Endothelial cell (in vitro differentiated cells): ENCODE measurements around the gene DNAJB4. TPM values are rescaled to one million over a fixed set of nuclear protein-coding genes. Genes with fewer than 3 reads are reported as not detected.
A peak's percentile ranks its signal among the peaks of the same experiment; 100 is the strongest.
"Not testable (repeated sequence)": the region's sequence is repeated elsewhere in the genome, so short reads cannot be mapped to it uniquely, and the experiment has no call there.

Source experiments
- DNase-seq: peaks from one replicate; pipeline ENCODE4 v3.0.0; 2021; ENCODE audit warnings: low spot score
- H3K27ac Mint-ChIP-seq: one replicate; pipeline ENCODE4 v1.8.0; 2021; ENCODE audit warnings: mixed read lengths, inconsistent platforms; ENCODE audit not compliant: unreplicated experiment
- H3K27me3 Mint-ChIP-seq: one replicate; pipeline ENCODE4 v1.8.0; 2021; ENCODE audit warnings: mild to moderate bottlenecking, moderate library complexity, mixed read lengths, inconsistent platforms; ENCODE audit not compliant: unreplicated experiment
- H3K36me3 Mint-ChIP-seq: one replicate; pipeline ENCODE4 v1.8.0; 2021; ENCODE audit warnings: mild to moderate bottlenecking, low read depth, mixed read lengths, inconsistent platforms; ENCODE audit not compliant: unreplicated experiment
- H3K4me1 Mint-ChIP-seq: one replicate; pipeline ENCODE4 v1.8.0; 2021; ENCODE audit warnings: mild to moderate bottlenecking, mixed read lengths, inconsistent platforms; ENCODE audit not compliant: unreplicated experiment
- H3K4me3 Mint-ChIP-seq: one replicate; pipeline ENCODE4 v1.8.0; 2021; ENCODE audit warnings: mild to moderate bottlenecking, mixed read lengths, inconsistent platforms; ENCODE audit not compliant: unreplicated experiment
- H3K9me3 Mint-ChIP-seq: one replicate; pipeline ENCODE4 v1.8.0; 2021; ENCODE audit warnings: mixed read lengths, inconsistent platforms; ENCODE audit not compliant: unreplicated experiment
- total RNA-seq: library from RNA; stranded (reverse); fragmentation: NEBNext Ultra II Directional; extraction: Animal tissue kit (Norgen Biotek cat#: 25700); gene quantifications from one replicate; pipeline ENCODE4 v1.2.1, GENCODE V29; 2021; ENCODE audit not compliant: unreplicated experiment
- TF ChIP-seq, protein P1 (sequence below): fragments of 200-600 bp; sonication (generic); IDR thresholded peaks from one replicate; pipeline ENCODE4 v1.5.0; 2021; ENCODE audit warnings: antibody characterized with exemption; ENCODE audit not compliant: unreplicated experiment

Gene DNAJB4
- total RNA-seq, 1 donor from 2014 or later, result 22.1 TPM

DNA sequence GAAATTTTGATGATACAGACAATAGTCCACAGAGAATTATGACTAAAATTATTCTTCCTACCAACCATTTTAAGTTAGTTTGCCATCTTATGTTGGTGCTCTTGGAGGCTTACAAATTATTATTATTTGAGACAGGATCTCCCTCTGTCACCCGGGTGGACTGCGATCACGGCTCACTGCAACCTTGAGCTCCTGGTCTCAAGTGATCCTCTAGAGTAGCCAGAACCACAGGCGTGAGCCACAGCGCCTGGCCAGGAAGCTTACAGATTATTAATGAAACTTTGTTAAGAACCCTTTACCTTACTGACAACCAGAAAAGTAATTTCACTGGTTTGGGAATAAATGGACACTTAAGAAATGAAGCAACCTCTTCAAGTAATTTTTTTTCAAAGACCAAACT lies 8.0 kb upstream of the DNAJB4 start:
- H3K4me3 Mint-ChIP-seq, result no peak overlapping the region
- no peak for DNase-seq
- H3K4me1 Mint-ChIP-seq, result no peaks in the 10 kb centered on the region
- H3K27ac Mint-ChIP-seq, result no peak overlapping the region
- H3K27me3 Mint-ChIP-seq, result no peaks in the 10 kb centered on the region
- no peaks in the 10 kb centered on the region for H3K36me3 Mint-ChIP-seq
- H3K9me3 Mint-ChIP-seq, result no peaks in the 10 kb centered on the region
- TF ChIP-seq, protein P1, sequence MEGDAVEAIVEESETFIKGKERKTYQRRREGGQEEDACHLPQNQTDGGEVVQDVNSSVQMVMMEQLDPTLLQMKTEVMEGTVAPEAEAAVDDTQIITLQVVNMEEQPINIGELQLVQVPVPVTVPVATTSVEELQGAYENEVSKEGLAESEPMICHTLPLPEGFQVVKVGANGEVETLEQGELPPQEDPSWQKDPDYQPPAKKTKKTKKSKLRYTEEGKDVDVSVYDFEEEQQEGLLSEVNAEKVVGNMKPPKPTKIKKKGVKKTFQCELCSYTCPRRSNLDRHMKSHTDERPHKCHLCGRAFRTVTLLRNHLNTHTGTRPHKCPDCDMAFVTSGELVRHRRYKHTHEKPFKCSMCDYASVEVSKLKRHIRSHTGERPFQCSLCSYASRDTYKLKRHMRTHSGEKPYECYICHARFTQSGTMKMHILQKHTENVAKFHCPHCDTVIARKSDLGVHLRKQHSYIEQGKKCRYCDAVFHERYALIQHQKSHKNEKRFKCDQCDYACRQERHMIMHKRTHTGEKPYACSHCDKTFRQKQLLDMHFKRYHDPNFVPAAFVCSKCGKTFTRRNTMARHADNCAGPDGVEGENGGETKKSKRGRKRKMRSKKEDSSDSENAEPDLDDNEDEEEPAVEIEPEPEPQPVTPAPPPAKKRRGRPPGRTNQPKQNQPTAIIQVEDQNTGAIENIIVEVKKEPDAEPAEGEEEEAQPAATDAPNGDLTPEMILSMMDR, result no peak

DNA sequence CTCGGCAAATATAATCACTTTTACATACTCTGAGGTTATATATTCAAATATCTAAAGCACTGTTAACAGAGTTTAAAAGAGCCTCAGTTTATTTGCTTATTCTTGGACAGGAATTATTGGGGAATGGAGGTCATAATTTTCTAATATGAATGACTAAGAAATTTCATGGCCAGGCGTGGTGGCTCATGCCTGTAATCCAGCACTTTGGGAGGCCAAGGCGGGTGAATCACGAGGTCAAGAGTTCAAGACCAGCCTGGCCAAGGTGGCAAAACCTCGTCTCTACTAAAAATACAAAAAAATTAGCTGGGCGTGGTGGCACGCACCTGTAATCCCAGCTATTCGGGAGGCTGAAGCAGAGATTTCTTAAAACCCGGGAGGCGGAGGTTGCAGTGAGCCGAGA lies 4.2 kb upstream of the DNAJB4 start:
- not testable (repeated sequence) for H3K4me3 Mint-ChIP-seq, H3K36me3 Mint-ChIP-seq, H3K9me3 Mint-ChIP-seq, DNase-seq, H3K27ac Mint-ChIP-seq
- Mint-ChIP-seq H3K27me3 (peaks cover 10% of the 10 kb centered on the region), H3K4me1 (peaks cover 12% of the 10 kb centered on the region)

DNA sequence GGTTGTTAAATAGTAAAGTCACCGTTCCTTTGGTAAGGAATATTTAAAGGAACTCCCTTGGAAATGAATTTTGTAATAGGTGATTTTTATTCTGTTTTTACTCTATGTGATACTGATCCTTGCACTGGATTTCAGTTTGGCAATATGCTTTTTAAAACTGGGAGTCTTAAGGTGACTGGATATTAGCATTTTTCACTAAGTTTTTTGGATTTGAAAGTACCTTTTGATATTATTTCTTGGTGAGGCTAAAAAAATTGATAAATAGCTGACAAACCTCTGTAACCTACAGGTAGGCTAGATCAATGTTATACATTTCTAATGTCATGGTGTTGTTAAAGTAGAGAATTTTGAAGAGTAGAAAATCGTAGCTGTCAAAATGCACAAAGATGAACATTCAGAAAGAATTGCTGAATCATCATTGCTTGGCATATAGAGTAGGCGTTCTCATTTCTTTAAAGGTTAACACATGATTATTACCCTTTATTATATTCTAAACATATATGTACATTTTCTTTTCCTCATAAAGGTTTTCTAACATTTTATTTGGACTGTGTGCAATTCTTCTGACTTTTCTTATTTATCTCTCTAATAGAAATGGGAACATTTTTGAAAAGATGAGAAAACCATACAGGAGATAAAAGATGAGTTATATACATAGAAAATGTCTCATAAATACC lies 1.5 kb upstream of the DNAJB4 start:
- Mint-ChIP-seq H3K36me3 (peaks cover 5% of the 10 kb centered on the region), H3K4me1 (peaks cover 16% of the 10 kb centered on the region), H3K4me3 (no peak overlapping the region), H3K9me3 (no peaks in the 10 kb centered on the region), H3K27ac (peak overlapping the region; percentile 42), H3K27me3 (peaks cover 10% of the 10 kb centered on the region)
- TF ChIP-seq, protein P1, result no peak
- DNase-seq, result no peak

DNA sequence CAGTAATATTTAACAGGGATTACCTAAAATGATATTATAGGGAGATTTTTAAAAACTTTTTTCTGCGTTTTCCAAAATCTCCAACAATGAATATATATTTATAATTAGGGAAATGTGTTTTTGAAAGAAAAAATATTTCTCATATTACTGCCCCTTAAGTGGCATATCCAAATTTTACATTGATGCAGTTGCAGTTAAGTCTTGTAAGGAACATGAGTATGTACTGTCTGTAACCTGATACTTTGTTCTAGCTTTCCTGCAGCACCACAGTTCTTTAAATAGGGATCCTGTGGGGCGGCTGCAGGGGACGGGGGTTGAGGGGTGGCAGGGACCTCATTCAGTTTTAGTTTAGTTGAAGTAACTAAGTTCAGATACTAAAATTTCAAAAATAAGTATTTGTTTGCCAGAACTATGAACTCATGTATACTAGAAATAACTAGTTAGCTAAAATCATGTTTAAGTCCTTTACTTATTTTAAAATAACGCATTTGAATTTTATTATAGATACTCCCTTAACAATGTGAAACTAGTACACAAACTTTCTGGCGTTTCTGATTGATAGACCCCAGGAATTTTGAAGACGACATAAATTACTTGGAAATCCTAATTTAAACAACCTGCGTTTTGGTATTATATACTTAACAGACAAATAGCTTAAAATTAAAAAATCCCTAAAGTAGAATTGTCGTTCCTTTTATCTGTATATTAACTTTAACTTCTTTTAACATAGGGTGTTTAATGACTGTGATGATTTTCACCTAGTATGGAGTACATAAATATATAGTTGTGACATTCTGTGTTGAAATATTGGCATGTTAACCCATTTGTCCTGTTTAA lies 639 bp upstream of the DNAJB4 start:
- Mint-ChIP-seq H3K4me1 (peaks cover 16% of the 10 kb centered on the region), H3K36me3 (peaks cover 5% of the 10 kb centered on the region), H3K27ac (peak overlapping the region; percentile 98), H3K4me3 (peak overlapping the region; percentile 94), H3K9me3 (no peaks in the 10 kb centered on the region), H3K27me3 (peaks cover 10% of the 10 kb centered on the region)
- DNase-seq, result peak; percentile 57
- TF ChIP-seq, protein P1, result no peak

DNA sequence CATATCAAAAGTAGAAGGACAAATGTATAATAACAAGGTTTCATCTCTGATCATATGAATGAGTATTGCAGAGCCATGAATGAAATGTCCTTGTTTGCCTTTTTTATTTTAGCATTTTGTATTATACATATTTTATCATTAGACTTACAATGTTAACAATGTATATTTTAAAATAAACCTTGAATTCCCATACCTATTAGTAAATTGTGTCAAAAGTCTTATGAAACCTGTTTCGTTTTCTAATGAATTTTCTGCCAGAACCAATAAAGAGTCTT lies 646 bp downstream of the DNAJB4 start:
- Mint-ChIP-seq H3K36me3 (peaks cover 5% of the 10 kb centered on the region), H3K27ac (peak overlapping the region; percentile 98), H3K4me1 (peaks cover 16% of the 10 kb centered on the region), H3K4me3 (peak overlapping the region; percentile 94), H3K27me3 (peaks cover 10% of the 10 kb centered on the region), H3K9me3 (no peaks in the 10 kb centered on the region)
- DNase-seq, result no peak
- TF ChIP-seq, protein P1, result no peak
